ENCODE measurements around the gene SYMPK.
A peak's percentile ranks its signal among the peaks of the same experiment; 100 is the strongest.

SYMPK gene

GRCh38 chr19:45791744-45792469 lies 71.0 kb downstream of the SYMPK start:
- intact Hi-C loops (cut with DNase I), result no loop called here
- no peak for DNase-seq

- peak in 2 of 42 donors; percentile 25 to 53 for DNase-seq
- intact Hi-C loops (cut with DNase I), result no loop called here
Observed at GRCh38 chr19:45790942-45791341, 72.0 kb downstream of the SYMPK start.

GRCh38 chr19:45789035-45789786 lies 73.7 kb downstream of the SYMPK start:
- DNase-seq, result no peak
- intact Hi-C loops (cut with DNase I), result no loop called here

GRCh38 chr19:45786533-45786894 lies 76.4 kb downstream of the SYMPK start:
- no peak for DNase-seq
- intact Hi-C loops (cut with DNase I), result no loop called here

GRCh38 chr19:45785781-45786532 lies 77.0 kb downstream of the SYMPK start:
- no peak for DNase-seq
- intact Hi-C loops (cut with DNase I), result no loop called here

- intact Hi-C loops (cut with DNase I), result no loop called here
- DNase-seq, result no peak
Observed at GRCh38 chr19:45785097-45785496, 77.8 kb downstream of the SYMPK start.

GRCh38 chr19:45784096-45784495 lies 78.9 kb downstream of the SYMPK start:
- intact Hi-C loops (cut with DNase I), result no loop called here
- DNase-seq, result no peak

GRCh38 chr19:45782820-45783785 lies 79.8 kb downstream of the SYMPK start:
- intact Hi-C loops (cut with DNase I), result no loop called here
- DNase-seq, result no peak

- intact Hi-C loops (cut with DNase I), result no loop called here
- DNase-seq, result peak in 8 of 42 donors; percentile 27 to 61 (median 40)
Observed at GRCh38 chr19:45782162-45782691, 80.7 kb downstream of the SYMPK start, which contains the start of gene DMPK. Gene DMPK, minus strand, starts transcription at chr19:45782490. Its CDS starts 138 bp downstream, at chr19:45782352.

GRCh38 chr19:45781214-45782161 lies 81.5 kb downstream of the SYMPK start:
- intact Hi-C loops (cut with DNase I), result no loop called here

GRCh38 chr19:45780448-45781213 lies 82.3 kb downstream of the SYMPK start:
- intact Hi-C loops (cut with DNase I), result no loop called here
- no peak for DNase-seq

More at GRCh38 chr19:45781214-45782161, 81.5 kb downstream of the SYMPK start:
- peak in 2 of 42 donors; percentile 19 to 23 for DNase-seq

GRCh38 chr19:45780146-45780447 lies 82.8 kb downstream of the SYMPK start:
- intact Hi-C loops (cut with DNase I), result no loop called here
- DNase-seq, result no peak

- intact Hi-C loops (cut with DNase I), result no loop called here
- no peak for DNase-seq
Observed at GRCh38 chr19:45779231-45780145, 83.5 kb downstream of the SYMPK start.

GRCh38 chr19:45778010-45778661 lies 84.8 kb downstream of the SYMPK start:
- intact Hi-C loops (cut with DNase I), result no loop called here
- no peak for DNase-seq

- no peak for DNase-seq
- intact Hi-C loops (cut with DNase I), result no loop called here
Observed at GRCh38 chr19:45777395-45777961, 85.5 kb downstream of the SYMPK start.

All from head of caudate nucleus (tissue), 42 donors.